Memory B cell (primary cell): ENCODE data around the gene PABPN1L.
"Not testable (repeated sequence)": the region's sequence is repeated elsewhere in the genome, so short reads cannot be mapped to it uniquely, and the experiment has no call there.

Experiments used
- ATAC-seq: fragments of 150-1000 bp; cut with Tn5 transposase; 2 replicates; pipeline ENCODE4 v1.10.0; 2021; ENCODE audit warnings: low read depth, mild to moderate bottlenecking, moderate library complexity
- DNase-seq, 2 donors: peaks; one replicate each; pipeline ENCODE4 v3.0.0; 2022; ENCODE audit warnings: low spot score in 2 of 2
- H3K27ac Mint-ChIP-seq: one replicate; pipeline ENCODE4 v1.8.0; 2022; ENCODE audit warnings: mild to moderate bottlenecking, moderate library complexity, mixed read lengths
- H3K27me3 Mint-ChIP-seq: one replicate; pipeline ENCODE4 v1.8.0; 2022; ENCODE audit warnings: mixed read lengths
- H3K36me3 Mint-ChIP-seq: one replicate; pipeline ENCODE4 v1.8.0; 2022; ENCODE audit warnings: mild to moderate bottlenecking, mixed read lengths
- H3K4me1 Mint-ChIP-seq: one replicate; pipeline ENCODE4 v1.8.0; 2022; ENCODE audit warnings: mixed read lengths
- H3K4me3 Mint-ChIP-seq: one replicate; pipeline ENCODE4 v1.8.0; 2022; ENCODE audit warnings: mild to moderate bottlenecking, moderate library complexity, mixed read lengths
- H3K9me3 Mint-ChIP-seq: one replicate; pipeline ENCODE4 v1.8.0; 2022; ENCODE audit warnings: mixed read lengths

The PABPN1L gene

GRCh38 chr16:88835383-88835782 lies 31.1 kb downstream of the PABPN1L start:
- Mint-ChIP-seq H3K4me1 (no peaks in the 10 kb centered on the region), H3K27ac (no peak overlapping the region), H3K9me3 (no peaks in the 10 kb centered on the region), H3K4me3 (no peak overlapping the region), H3K36me3 (peaks cover 6% of the 10 kb centered on the region), H3K27me3 (no peaks in the 10 kb centered on the region)
- ATAC-seq = no peak
- no peak for DNase-seq

- no peak overlapping the region for H3K27ac Mint-ChIP-seq
- no peak overlapping the region for H3K4me3 Mint-ChIP-seq
- H3K27me3 Mint-ChIP-seq = no peaks in the 10 kb centered on the region
- peaks cover 1% of the 10 kb centered on the region for H3K36me3 Mint-ChIP-seq
- DNase-seq (no peak), ATAC-seq (no peak)
- H3K4me1 Mint-ChIP-seq = no peaks in the 10 kb centered on the region
- H3K9me3 Mint-ChIP-seq = no peaks in the 10 kb centered on the region
Measured at GRCh38 chr16:88834670-88835069, 31.8 kb downstream of the PABPN1L start.

DNA sequence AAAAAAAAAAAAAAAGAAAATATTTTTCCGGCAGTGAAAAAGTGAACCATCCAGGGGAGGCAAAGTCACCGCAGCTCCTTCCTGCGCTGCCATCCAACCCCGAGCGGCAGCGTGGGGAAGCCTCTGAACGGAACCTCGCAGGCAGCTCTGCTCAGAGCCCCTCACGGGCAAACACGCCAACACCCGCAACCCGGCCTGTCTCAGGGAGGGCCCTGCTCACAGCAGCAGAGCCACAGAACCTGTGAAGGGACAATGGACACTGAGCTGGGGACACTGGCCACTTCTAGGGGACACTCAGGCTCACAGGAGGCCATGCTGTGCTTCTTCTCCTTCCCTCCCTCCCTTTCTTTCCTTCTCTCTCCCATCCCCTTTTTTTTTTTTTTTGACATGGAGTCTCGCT lies 33.4 kb downstream of the PABPN1L start:
- ATAC-seq (no peak), DNase-seq (no peak)
- Mint-ChIP-seq H3K4me1 (no peaks in the 10 kb centered on the region), H3K27me3 (no peaks in the 10 kb centered on the region), H3K9me3 (no peaks in the 10 kb centered on the region), H3K36me3 (peaks cover 4% of the 10 kb centered on the region), H3K4me3 (no peak overlapping the region), H3K27ac (no peak overlapping the region)

DNA sequence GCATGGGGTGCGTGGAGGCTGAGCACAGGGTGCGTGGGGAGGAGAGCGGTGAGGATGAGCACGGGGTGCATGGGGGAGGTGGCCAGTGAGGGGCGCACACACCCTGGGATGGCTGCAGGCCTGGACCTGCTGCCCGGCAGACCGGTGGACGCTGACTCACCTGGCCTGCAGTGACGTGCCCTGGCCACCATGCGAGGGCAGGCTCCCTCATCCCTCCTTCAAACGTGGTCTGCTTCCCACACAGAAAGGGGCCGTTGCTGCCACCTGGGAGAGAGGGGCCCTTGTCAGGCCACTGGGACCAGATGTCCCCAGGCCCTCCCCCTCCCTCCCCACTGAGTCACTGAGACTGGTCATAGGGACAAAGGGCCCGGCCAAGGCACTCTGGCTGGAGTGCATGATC lies 34.6 kb downstream of the PABPN1L start:
- no peaks in the 10 kb centered on the region for H3K4me1 Mint-ChIP-seq
- DNase-seq (no peak), ATAC-seq (no peak)
- peaks cover 4% of the 10 kb centered on the region for H3K36me3 Mint-ChIP-seq
- H3K9me3 Mint-ChIP-seq = no peaks in the 10 kb centered on the region
- H3K27ac Mint-ChIP-seq = no peak overlapping the region
- no peak overlapping the region for H3K4me3 Mint-ChIP-seq
- H3K27me3 Mint-ChIP-seq = no peaks in the 10 kb centered on the region

GRCh38 chr16:88830783-88831182 lies 35.7 kb downstream of the PABPN1L start:
- Mint-ChIP-seq H3K4me1 (no peaks in the 10 kb centered on the region), H3K4me3 (no peak overlapping the region), H3K9me3 (no peaks in the 10 kb centered on the region)

DNA sequence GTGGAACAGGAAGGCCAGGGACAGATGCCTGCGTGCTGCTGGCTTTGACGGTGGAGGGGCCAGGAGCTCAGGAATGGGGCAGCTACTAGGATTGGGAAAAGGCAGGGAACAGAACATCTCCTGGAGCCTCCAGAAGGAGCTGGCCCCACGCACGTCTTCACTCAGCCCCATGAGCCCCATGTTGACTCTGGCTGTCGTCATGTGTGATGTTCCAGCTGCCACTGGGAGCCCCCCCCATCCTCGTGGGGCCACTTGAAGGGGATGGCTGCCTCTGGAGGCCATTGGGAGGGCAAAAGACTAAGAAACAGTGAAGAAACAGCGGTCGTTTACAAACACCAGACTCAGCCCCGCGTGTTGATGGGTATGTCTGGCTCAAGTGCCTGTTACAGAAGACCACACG lies 36.2 kb downstream of the PABPN1L start:
- no peak overlapping the region for H3K27ac Mint-ChIP-seq
- peaks cover 6% of the 10 kb centered on the region for H3K36me3 Mint-ChIP-seq
- no peaks in the 10 kb centered on the region for H3K4me1 Mint-ChIP-seq
- no peaks in the 10 kb centered on the region for H3K27me3 Mint-ChIP-seq
- no peak for DNase-seq
- H3K9me3 Mint-ChIP-seq = no peaks in the 10 kb centered on the region
- no peak overlapping the region for H3K4me3 Mint-ChIP-seq
- ATAC-seq = no peak

More at GRCh38 chr16:88830783-88831182, 35.7 kb downstream of the PABPN1L start:
- ATAC-seq (no peak), DNase-seq (no peak)
- Mint-ChIP-seq H3K27me3 (no peaks in the 10 kb centered on the region), H3K36me3 (peaks cover 6% of the 10 kb centered on the region), H3K27ac (no peak overlapping the region)

DNA sequence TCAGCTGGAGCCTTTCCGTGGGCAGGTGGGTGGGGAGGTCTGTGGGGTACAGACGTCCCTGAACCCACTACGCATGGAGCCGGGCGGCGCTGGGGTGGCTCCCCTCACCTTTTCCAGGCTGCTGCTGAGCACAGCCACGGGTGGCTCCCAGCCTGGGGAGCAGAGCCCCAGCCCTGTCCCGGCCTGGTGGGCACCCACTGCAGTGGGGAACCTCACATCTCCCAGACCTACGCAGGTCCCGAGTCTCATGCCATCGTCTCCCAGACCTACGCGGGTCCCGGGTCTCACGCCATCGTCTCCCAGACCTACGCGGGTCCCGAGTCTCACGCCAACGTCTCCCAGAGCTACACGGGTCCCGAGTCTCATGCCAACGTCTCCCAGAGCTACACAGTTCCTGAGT lies 37.7 kb downstream of the PABPN1L start:
- H3K9me3 Mint-ChIP-seq = no peaks in the 10 kb centered on the region
- no peaks in the 10 kb centered on the region for H3K27me3 Mint-ChIP-seq
- DNase-seq (no peak), ATAC-seq (no peak)
- H3K27ac Mint-ChIP-seq = no peak overlapping the region
- H3K36me3 Mint-ChIP-seq = peaks cover 5% of the 10 kb centered on the region
- no peaks in the 10 kb centered on the region for H3K4me1 Mint-ChIP-seq
- H3K4me3 Mint-ChIP-seq = no peak overlapping the region

- no peaks in the 10 kb centered on the region for H3K9me3 Mint-ChIP-seq
- H3K27me3 Mint-ChIP-seq = no peaks in the 10 kb centered on the region
- ATAC-seq = no peak
- DNase-seq = no peak
- H3K27ac Mint-ChIP-seq = no peak overlapping the region
- H3K4me3 Mint-ChIP-seq = no peak overlapping the region
- H3K36me3 Mint-ChIP-seq = peaks cover 7% of the 10 kb centered on the region
- no peaks in the 10 kb centered on the region for H3K4me1 Mint-ChIP-seq
Measured at GRCh38 chr16:88827727-88828126, 38.7 kb downstream of the PABPN1L start.

- no peaks in the 10 kb centered on the region for H3K4me1 Mint-ChIP-seq
- DNase-seq = no peak
- H3K4me3 Mint-ChIP-seq = no peak overlapping the region
- no peaks in the 10 kb centered on the region for H3K27me3 Mint-ChIP-seq
- H3K9me3 Mint-ChIP-seq = no peaks in the 10 kb centered on the region
- peaks cover 7% of the 10 kb centered on the region for H3K36me3 Mint-ChIP-seq
- no peak overlapping the region for H3K27ac Mint-ChIP-seq
- ATAC-seq = no peak
Measured at GRCh38 chr16:88826070-88826840, 40.2 kb downstream of the PABPN1L start.

- no peak overlapping the region for H3K27ac Mint-ChIP-seq
- ATAC-seq (no peak), DNase-seq (no peak)
- H3K4me3 Mint-ChIP-seq = no peak overlapping the region
- H3K36me3 Mint-ChIP-seq = peaks cover 7% of the 10 kb centered on the region
- H3K4me1 Mint-ChIP-seq = no peaks in the 10 kb centered on the region
- H3K27me3 Mint-ChIP-seq = no peaks in the 10 kb centered on the region
- no peaks in the 10 kb centered on the region for H3K9me3 Mint-ChIP-seq
Measured at GRCh38 chr16:88825146-88825545, 41.3 kb downstream of the PABPN1L start.

GRCh38 chr16:88824256-88825077 lies 42.0 kb downstream of the PABPN1L start:
- no peak for ATAC-seq
- Mint-ChIP-seq H3K27ac (no peak overlapping the region), H3K4me1 (no peaks in the 10 kb centered on the region), H3K36me3 (peaks cover 7% of the 10 kb centered on the region), H3K27me3 (no peaks in the 10 kb centered on the region), H3K9me3 (no peaks in the 10 kb centered on the region), H3K4me3 (no peak overlapping the region)
- DNase-seq = no peak

DNA sequence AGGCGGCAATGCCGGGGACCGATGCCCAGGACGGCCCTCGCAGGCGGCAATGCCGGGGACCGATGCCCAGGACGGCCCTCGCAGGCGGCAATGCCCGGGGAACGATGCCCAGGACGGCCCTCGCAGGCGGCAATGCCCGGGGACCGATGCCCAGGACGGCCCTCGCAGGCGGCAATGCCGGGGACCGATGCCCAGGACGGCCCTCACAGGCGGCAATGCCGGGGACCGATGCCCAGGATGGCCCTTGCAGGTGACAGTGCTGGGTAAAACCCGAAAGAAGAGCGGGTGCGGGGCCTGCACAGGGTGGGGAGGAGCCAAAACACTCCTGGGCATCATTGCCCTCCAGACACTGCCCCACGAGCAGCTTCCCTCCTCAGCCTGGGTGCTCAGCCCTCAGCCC lies 42.8 kb downstream of the PABPN1L start:
- H3K4me3 Mint-ChIP-seq, H3K9me3 Mint-ChIP-seq, H3K27ac Mint-ChIP-seq, H3K27me3 Mint-ChIP-seq, H3K4me1 Mint-ChIP-seq, DNase-seq, H3K36me3 Mint-ChIP-seq, ATAC-seq: not testable (repeated sequence)

DNA sequence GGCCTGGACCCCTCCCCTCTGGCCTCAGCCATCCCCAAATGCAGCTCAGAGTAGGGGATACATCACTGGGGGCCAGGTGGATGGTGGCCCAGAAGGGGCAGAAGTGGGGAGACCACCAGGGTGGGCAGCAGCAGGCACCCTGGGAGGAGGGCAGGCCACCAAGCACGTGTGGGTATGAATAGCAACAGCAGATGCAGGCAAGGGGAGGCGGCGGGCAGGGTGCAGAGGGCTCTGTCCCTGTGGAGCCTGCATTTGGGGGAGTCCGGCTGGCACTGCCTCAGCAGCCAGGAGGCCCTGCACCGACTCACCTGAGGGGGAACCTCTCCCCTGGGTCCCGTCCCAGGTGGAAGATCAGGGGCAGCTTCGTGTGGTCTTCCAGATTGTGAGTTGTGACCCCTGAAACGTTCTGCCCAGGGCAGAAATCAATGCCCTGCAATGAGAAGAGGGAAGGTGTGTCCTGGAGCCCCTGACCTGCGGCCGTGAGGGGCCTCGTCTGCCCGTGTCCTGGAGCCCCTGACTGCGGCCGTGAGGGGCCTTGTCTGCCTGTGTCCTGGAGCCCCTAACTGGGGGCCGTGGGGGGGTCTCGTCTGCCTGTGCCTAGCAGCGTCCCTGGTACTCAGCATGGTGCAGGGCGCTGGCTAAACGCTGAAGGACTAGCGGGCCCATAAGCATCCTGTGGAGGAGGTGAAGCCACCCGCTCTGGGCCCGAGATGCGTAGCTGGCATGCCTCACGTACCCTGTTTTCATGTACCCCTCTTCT lies 44.0 kb downstream of the PABPN1L start:
- no peak overlapping the region for H3K4me3 Mint-ChIP-seq
- H3K36me3 Mint-ChIP-seq = peaks cover 4% of the 10 kb centered on the region
- no peak overlapping the region for H3K27ac Mint-ChIP-seq
- H3K9me3 Mint-ChIP-seq = no peaks in the 10 kb centered on the region
- no peaks in the 10 kb centered on the region for H3K27me3 Mint-ChIP-seq
- H3K4me1 Mint-ChIP-seq = no peaks in the 10 kb centered on the region
- ATAC-seq (no peak), DNase-seq (no peak)

DNA sequence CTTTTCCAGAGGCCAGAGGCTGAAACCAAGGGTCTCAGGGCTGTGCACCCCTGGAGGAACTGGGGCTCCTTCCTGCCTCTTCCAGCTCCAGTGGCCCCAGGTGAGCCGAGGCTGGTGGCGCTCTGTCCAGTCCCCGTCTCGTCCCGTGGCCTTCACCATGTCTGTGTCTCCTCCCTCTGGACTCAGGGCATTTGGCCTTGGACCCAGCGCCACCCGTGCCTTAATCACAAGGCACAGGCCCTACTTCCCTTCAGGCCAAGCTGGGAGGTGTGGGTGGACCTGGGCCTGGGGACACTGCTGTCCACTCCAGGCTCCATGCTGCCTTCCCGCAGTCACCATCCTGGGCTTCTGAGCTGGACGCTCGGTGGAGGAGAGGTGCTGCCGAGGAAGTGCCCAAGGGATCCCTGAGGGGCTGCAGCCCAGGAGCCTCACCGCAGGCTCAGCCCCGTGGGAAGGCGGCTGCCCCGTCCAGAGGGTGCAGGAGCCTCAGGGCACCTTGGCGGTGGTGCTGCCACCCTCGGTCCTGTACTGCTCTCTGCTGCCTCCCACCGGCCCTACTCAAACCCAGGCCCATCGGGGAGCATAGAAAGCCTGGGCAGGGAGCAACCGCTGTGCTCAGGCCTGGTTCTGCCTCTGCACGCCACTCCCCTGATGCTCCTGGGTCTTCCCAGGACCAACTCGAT lies 45.2 kb downstream of the PABPN1L start:
- H3K27me3 Mint-ChIP-seq = no peaks in the 10 kb centered on the region
- H3K27ac Mint-ChIP-seq = no peak overlapping the region
- no peaks in the 10 kb centered on the region for H3K9me3 Mint-ChIP-seq
- H3K4me1 Mint-ChIP-seq = no peaks in the 10 kb centered on the region
- ATAC-seq (no peak), DNase-seq (no peak)
- no peak overlapping the region for H3K4me3 Mint-ChIP-seq
- H3K36me3 Mint-ChIP-seq = peaks cover 4% of the 10 kb centered on the region
